HG02571 (cell line): ENCODE measurements around the gene BBS12.

ENCODE experiments used
- ATAC-seq: cut with Tn5 transposase; IDR thresholded peaks from one replicate; pipeline ENCODE4 v1.9.1; 2021; ENCODE audit warnings: mild to moderate bottlenecking, moderate library complexity; ENCODE audit not compliant: unreplicated experiment

Gene BBS12

GRCh38 chr4:122712782-122713181 is 19.7 kb upstream of the BBS12 start:
- no peak for ATAC-seq

GRCh38 chr4:122715221-122715620 is 17.3 kb upstream of the BBS12 start:
- no peak for ATAC-seq

- peak; percentile 82 for ATAC-seq
Measured at GRCh38 chr4:122716825-122717448, 15.6 kb upstream of the BBS12 start.

GRCh38 chr4:122718281-122718680 is 14.2 kb upstream of the BBS12 start:
- ATAC-seq = no peak

- ATAC-seq = no peak
Measured at GRCh38 chr4:122722256-122722655, 10.2 kb upstream of the BBS12 start.

- ATAC-seq = no peak
Measured at GRCh38 chr4:122728856-122729255, 3.6 kb upstream of the BBS12 start.

GRCh38 chr4:122731676-122732075 is 828 bp upstream of the BBS12 start:
- ATAC-seq = no peak

GRCh38 chr4:122733787-122734120 is 1.2 kb downstream of the BBS12 start:
- no peak for ATAC-seq

- no peak for ATAC-seq
Measured at GRCh38 chr4:122739174-122739573, 6.7 kb downstream of the BBS12 start.

- no peak for ATAC-seq
Measured at GRCh38 chr4:122742933-122743829, 10.7 kb downstream of the BBS12 start.

- no peak for ATAC-seq
Measured at GRCh38 chr4:122744229-122744628, 11.7 kb downstream of the BBS12 start.

- ATAC-seq = no peak
Measured at GRCh38 chr4:122746485-122746965, 14.0 kb downstream of the BBS12 start.

GRCh38 chr4:122747068-122747467 is 14.6 kb downstream of the BBS12 start:
- ATAC-seq = no peak

GRCh38 chr4:122747883-122748282 is 15.4 kb downstream of the BBS12 start:
- ATAC-seq = no peak

- ATAC-seq = no peak
Measured at GRCh38 chr4:122749704-122750454, 17.4 kb downstream of the BBS12 start.

GRCh38 chr4:122755675-122756074 is 23.2 kb downstream of the BBS12 start:
- no peak for ATAC-seq

GRCh38 chr4:122758033-122758432 is 25.5 kb downstream of the BBS12 start:
- ATAC-seq = peak; percentile 58

- ATAC-seq = no peak
Measured at GRCh38 chr4:122759639-122760310, 27.3 kb downstream of the BBS12 start.

GRCh38 chr4:122762520-122762919 is 30.0 kb downstream of the BBS12 start:
- ATAC-seq = no peak

GRCh38 chr4:122762966-122763716 is 30.6 kb downstream of the BBS12 start:
- ATAC-seq = no peak
